IMR-90 (cell line): ENCODE results near the gene ACTMAP. TPM values are rescaled to one million over a fixed set of nuclear protein-coding genes. Genes with fewer than 3 reads are reported as not detected.
A peak's percentile ranks its signal among the peaks of the same experiment; 100 is the strongest.

Source experiments
- ATAC-seq: fragments of 200-7000 bp; cut with Tn5 transposase; 2 replicates; pipeline ENCODE4 v1.9.1; 2020; ENCODE audit warnings: low read depth, mild to moderate bottlenecking, moderate library complexity
- BruUV-seq: library from RNA; stranded (reverse); fragments of 400-500 nt; replicated peaks from 2 replicates; lab custom pipeline; 2021; lab: Mats Ljungman, UMichigan
- CTCF ChIA-PET: fragments of 300-600 bp; formaldehyde crosslinking; extraction: SDS; loops from one replicate; lab custom pipeline; 2021; ENCODE audit warnings: antibody characterized with exemption; lab: Yijun Ruan, JAX
- POLR2A ChIA-PET: fragments of 300-600 bp; sonication (Branson Sonifier 250); formaldehyde crosslinking; loops from one replicate; lab custom pipeline; 2022; ENCODE audit warnings: antibody characterized with exemption; ENCODE audit not compliant: unreplicated experiment; lab: Charles Lee
- DNase-seq: peaks from one replicate; pipeline ENCODE4 v3.0.0; 2013
- H2AFZ ChIP-seq: replicated peaks from 2 replicates; pipeline ENCODE3; 2013; ENCODE audit warnings: low read length, mild to moderate bottlenecking; ENCODE audit not compliant: poor library complexity
- H2AK5ac ChIP-seq: 2 replicates; pipeline ENCODE4 v1.6.1; 2013; ENCODE audit warnings: low read depth, low read length, inconsistent platforms
- H2AK9ac ChIP-seq: replicated peaks from 2 replicates; pipeline ENCODE3; 2013; ENCODE audit warnings: mild to moderate bottlenecking, low read depth, low read length, moderate library complexity; ENCODE audit not compliant: poor library complexity
- H2BK120ac ChIP-seq: 2 replicates; pipeline ENCODE4 v1.6.1; 2013; ENCODE audit warnings: low read depth, low read length, inconsistent platforms
- H2BK15ac ChIP-seq: 3 replicates; pipeline ENCODE4 v1.6.1; 2013; ENCODE audit warnings: low read depth, low read length, inconsistent platforms
- H2BK20ac ChIP-seq: 2 replicates; pipeline ENCODE4 v1.6.1; 2013; ENCODE audit warnings: low read depth, mild to moderate bottlenecking, inconsistent platforms, low read length, moderate library complexity
- H2BK5ac ChIP-seq: 2 replicates; pipeline ENCODE4 v1.6.1; 2013; ENCODE audit warnings: mild to moderate bottlenecking, low read depth, low read length, inconsistent platforms; ENCODE audit not compliant: poor library complexity, severe bottlenecking
- H3K14ac ChIP-seq: replicated peaks from 2 replicates; pipeline ENCODE4 v1.6.1; 2013; ENCODE audit warnings: low read depth, low read length, inconsistent platforms
- H3K18ac ChIP-seq: 2 replicates; pipeline ENCODE4 v1.6.1; 2013; ENCODE audit warnings: low read depth, low read length, control low read depth
- H3K23ac ChIP-seq: 2 replicates; pipeline ENCODE4 v1.6.1; 2013; ENCODE audit warnings: low read depth, low read length, inconsistent platforms
- H3K27ac ChIP-seq: 2 replicates; pipeline ENCODE4 v1.5.1; 2013; ENCODE audit warnings: mild to moderate bottlenecking, control low read depth, low read length; ENCODE audit not compliant: insufficient read depth
- H3K27me3 ChIP-seq: 2 replicates; pipeline ENCODE4 v1.6.1; 2013; ENCODE audit warnings: low read length; ENCODE audit not compliant: control insufficient read depth, insufficient read depth
- H3K36me3 ChIP-seq: 2 replicates; pipeline ENCODE4 v1.6.1; 2013; ENCODE audit warnings: low read length, mixed read lengths; ENCODE audit not compliant: control insufficient read depth, insufficient read depth
- H3K4ac ChIP-seq: 2 replicates; pipeline ENCODE4 v1.6.1; 2013; ENCODE audit warnings: low read depth, low read length, inconsistent platforms
- H3K4me1 ChIP-seq: 2 replicates; pipeline ENCODE4 v1.6.1; 2013; ENCODE audit warnings: low read length, mixed read lengths; ENCODE audit not compliant: control insufficient read depth, insufficient read depth
- H3K4me2 ChIP-seq: 2 replicates; pipeline ENCODE4 v1.6.1; 2013; ENCODE audit warnings: low read depth, mild to moderate bottlenecking, control low read depth, low read length, moderate library complexity
- H3K4me3 ChIP-seq: 2 replicates; pipeline ENCODE4 v1.5.1; 2013; ENCODE audit warnings: low read depth, mild to moderate bottlenecking, control low read depth, low read length, moderate library complexity; ENCODE audit not compliant: insufficient read depth
- H3K56ac ChIP-seq: 2 replicates; pipeline ENCODE4 v1.6.1; 2013; ENCODE audit warnings: low read length, inconsistent platforms; ENCODE audit not compliant: insufficient read depth; ENCODE audit errors: extremely low read depth
- H3K79me1 ChIP-seq, 2 experiments: 2 replicates each; pipeline ENCODE4 v1.6.1; 2013; ENCODE audit warnings: low read length in 2 of 2, inconsistent platforms in 1 of 2, low read depth in 1 of 2
- H3K9ac ChIP-seq: 2 replicates; pipeline ENCODE4 v1.6.1; 2013; ENCODE audit warnings: low read depth, low read length, control low read depth
- H3K9me1 ChIP-seq: 2 replicates; pipeline ENCODE4 v1.6.1; 2013; ENCODE audit warnings: low read length, inconsistent platforms; ENCODE audit not compliant: insufficient read depth
- H3K9me3 ChIP-seq: 2 replicates; pipeline ENCODE4 v1.6.1; 2013; ENCODE audit warnings: low read length; ENCODE audit not compliant: control insufficient read depth, insufficient read depth
- H4K20me1 ChIP-seq: 2 replicates; pipeline ENCODE4 v1.6.1; 2013; ENCODE audit warnings: low read length, inconsistent platforms; ENCODE audit not compliant: insufficient read depth
- H4K5ac ChIP-seq: 2 replicates; pipeline ENCODE4 v1.6.1; 2013; ENCODE audit warnings: mild to moderate bottlenecking, low read depth, low read length, control low read depth
- H4K8ac ChIP-seq, 2 experiments: 2 replicates each; pipeline ENCODE4 v1.6.1; 2013; ENCODE audit warnings: low read depth in 2 of 2, low read length in 2 of 2, control low read depth in 1 of 2, inconsistent platforms in 1 of 2
- H4K91ac ChIP-seq: 2 replicates; pipeline ENCODE4 v1.6.1; 2013; ENCODE audit warnings: low read depth, low read length, inconsistent platforms; ENCODE audit not compliant: insufficient read depth
- RFX5 ChIP-seq: IDR thresholded peaks from 2 replicates; pipeline ENCODE4 v1.8.0; 2012; ENCODE audit warnings: low read depth, mild to moderate bottlenecking, low read length, moderate library complexity
- SMC3 ChIP-seq: fragments of 150-350 bp; IDR thresholded peaks from 2 replicates; pipeline ENCODE4 v1.6.1; 2016; ENCODE audit warnings: low read depth, mild to moderate bottlenecking, antibody characterized with exemption, low read length, moderate library complexity
- WGBS, 2 experiments: methylation state at CpG; one replicate each; pipeline versions ENCODE4 v1.1.5 to v1.1.7; 2013; ENCODE audit warnings: missing lambda C conversion rate in 2 of 2; ENCODE audit not compliant: insufficient read length in 1 of 2; ENCODE audit errors: extremely low coverage in 2 of 2; 5-methylcytosine and 5-hydroxymethylcytosine counted together
- dilution Hi-C: fragments of 300-500 bp; cut with HindIII; formaldehyde crosslinking; loops from one replicate; pipeline ENCODE4 v1.14.3; 2018; ENCODE audit warnings: low sequenced_read_pairs; ENCODE audit not compliant: unreplicated experiment
- in situ Hi-C: fragments of 300-500 bp; cut with MboI; formaldehyde crosslinking; loops from 3 replicates; pipeline ENCODE4 v1.14.3; 2019; ENCODE audit warnings: low sequenced_read_pairs, inconsistent platforms, mixed read lengths
- intact Hi-C: fragments of 100-400 bp; cut with micrococcal nuclease; formaldehyde crosslinking; loops from 2 replicates; pipeline ENCODE4 v1.10.0; 2022
- polyA plus RNA-seq, 3 experiments: library from polyadenylated mRNA; depleted of rRNA; stranded (reverse); fragments of >200 nt; gene quantifications; 2 replicates each; pipeline ENCODE4 v1.2.3, GENCODE V29; 2012; ENCODE audit warnings: low replicate concordance in 1 of 3
- total RNA-seq: library from RNA; depleted of rRNA; stranded (reverse); fragments of >200 nt; gene quantifications from 2 replicates; pipeline ENCODE4 v1.2.3, GENCODE V29; 2012

The ACTMAP gene
- total and polyA plus RNA-seq, 2 of the 4 experiments (the other 2 are of a cell fraction) = 0.54 to 5.4 TPM

DNA sequence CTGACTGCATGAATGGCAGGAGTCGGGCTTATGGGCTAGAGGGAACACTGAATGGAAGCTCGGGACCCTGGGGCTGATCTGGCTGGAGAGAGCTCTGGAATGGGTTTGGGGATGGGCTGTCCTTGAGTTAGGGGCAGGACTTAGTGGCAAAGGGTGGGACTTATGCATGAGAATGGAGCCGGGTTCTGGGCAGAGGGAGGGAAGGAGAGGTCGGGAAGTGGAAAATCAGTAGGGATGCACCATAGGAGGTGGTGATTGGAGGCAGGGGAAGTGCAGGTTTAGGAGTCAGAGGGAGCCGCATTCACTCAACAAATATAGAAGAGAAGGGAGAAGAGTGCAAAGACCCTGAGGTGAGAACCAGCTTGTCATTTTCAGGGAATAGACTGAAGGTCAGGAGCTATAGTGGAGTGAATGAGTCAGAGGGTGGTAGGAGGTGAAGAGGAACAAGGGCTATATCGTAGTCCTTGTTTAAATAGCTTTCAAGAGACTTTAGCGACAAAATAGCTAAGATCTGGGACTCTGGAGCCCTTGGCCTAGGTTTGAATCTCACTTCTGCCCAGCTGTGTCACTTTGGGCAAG lies 28.5 kb upstream of the ACTMAP start:
- no peak for ATAC-seq

More for the DNA sequence above, 28.5 kb upstream of the ACTMAP start:
- TF ChIP-seq SMC3 = no peak
- TF ChIP-seq RFX5 = 0 out of 2 replicates have a peak, but pooled peaks have one; percentile 1
- dilution Hi-C loops = no loop called here
- H3K4me1 ChIP-seq = peaks cover 6% of the 10 kb centered on the region
- in situ Hi-C loops = no loop called here
- no peak overlapping the region for H2BK20ac ChIP-seq
- no peak overlapping the region for H4K5ac ChIP-seq
- intact Hi-C loops = loop anchor here (2.0 kb wide), 1 partner anchor 28 kb away; the partner anchor contains the start of genes ACTMAP and SNRPA
- peak overlapping the region; percentile 47 for H3K9ac ChIP-seq
- H3K4me3 ChIP-seq = peak overlapping the region; percentile 74
- WGBS, 2 experiments = 8% methylated on average over 6 of the region's 7 CpGs; no CpG with 5 or more reads in 1 of the 2 experiments
- H3K36me3 ChIP-seq = no peaks in the 10 kb centered on the region; the same call in 1 of the 2 replicates
- H3K9me3 ChIP-seq = no peaks in the 10 kb centered on the region
- BruUV-seq = no TSS peak
- peak overlapping the region; percentile 17 to 59; a peak in 3 of 4 replicates for H4K8ac ChIP-seq
- POLR2A ChIA-PET = no interaction called here
- no peaks in the 10 kb centered on the region for H3K27me3 ChIP-seq
- CTCF ChIA-PET = interaction anchor here (0.5 to 2.0 kb wide), 6 partner anchors 12 to 485 kb away, joined by 3 to 6 read pairs (median 3); partner anchors contain the start of genes EGLN2 and HNRNPUL1
- peak overlapping the region; percentile 8; the same call in 1 of the 2 replicates for H3K27ac ChIP-seq
- peak overlapping the region; percentile 86 for H3K4me2 ChIP-seq
- peak overlapping the region; percentile 77; the same call in 1 of the 2 replicates for H2AK5ac ChIP-seq
- peak overlapping the region; percentile 42 for H3K14ac ChIP-seq
- H2BK5ac ChIP-seq = no peak overlapping the region
- peak overlapping the region; percentile 17; the same call in 1 of the 2 replicates for H3K4ac ChIP-seq
- peak overlapping the region; percentile 31 for H3K23ac ChIP-seq
- DNase-seq = peak; percentile 29
- H4K20me1 ChIP-seq = peaks cover 9% of the 10 kb centered on the region; the same call in 1 of the 2 replicates
- H2AK9ac ChIP-seq = peak overlapping the region; percentile 73
- H3K56ac ChIP-seq = no peak overlapping the region
- no peak overlapping the region for H2BK120ac ChIP-seq
- H2AFZ ChIP-seq = peak overlapping the region; percentile 98
- H3K9me1 ChIP-seq = peaks cover 10% of the 10 kb centered on the region
- no peak overlapping the region for H3K18ac ChIP-seq
- H3K79me1 ChIP-seq = peaks cover 8 to 18% of the 10 kb centered on the region in 2 experiments; a peak in 3 of 4 replicates
- H4K91ac ChIP-seq = no peak overlapping the region
- no peak overlapping the region for H2BK15ac ChIP-seq
